HL-60 (cell line): ENCODE data around the gene SGCG.

Experiments
- DNase-seq, 2 experiments: peaks; one replicate each; pipeline ENCODE4 v3.0.0-alpha.2; 2010 to 2020; ENCODE audit warnings: low read depth in 1 of 2, low spot score in 1 of 2
- H3K27ac ChIP-seq: fragments of 250-450 bp; sonication (Bioruptor Pico); replicated peaks from 2 replicates; pipeline ENCODE4 v1.5.1; 2020; ENCODE audit warnings: mild to moderate bottlenecking, moderate library complexity
- H3K27me3 ChIP-seq: fragments of 250-450 bp; sonication (Bioruptor Pico); 2 replicates; pipeline ENCODE4 v1.5.1; 2021; ENCODE audit warnings: mild to moderate bottlenecking, moderate library complexity; ENCODE audit not compliant: insufficient read depth, poor library complexity, severe bottlenecking
- H3K4me3 ChIP-seq: replicated peaks from 2 replicates; pipeline ENCODE4 v1.5.1; 2011; ENCODE audit warnings: mild to moderate bottlenecking, control low read depth, low read length; ENCODE audit not compliant: insufficient read depth
- GABPA ChIP-seq: IDR thresholded peaks from 2 replicates; pipeline ENCODE4 v1.6.1; 2012; ENCODE audit warnings: low read depth
- POLR2AphosphoS5 ChIP-seq: IDR thresholded peaks from 2 replicates; pipeline ENCODE4 v1.6.1; 2012; ENCODE audit warnings: low read depth
- SPI1 ChIP-seq: IDR thresholded peaks from 2 replicates; pipeline ENCODE4 v1.6.1; 2012; ENCODE audit warnings: low read depth, mild to moderate bottlenecking, borderline replicate concordance
- TF ChIP-seq, protein P1 (sequence below): IDR thresholded peaks from 2 replicates; pipeline ENCODE4 v1.6.1; 2012; ENCODE audit warnings: low read depth; ENCODE audit not compliant: insufficient replicate concordance
- TF ChIP-seq, protein P2 (sequence below): IDR thresholded peaks from one replicate; pipeline ENCODE4 v1.5.1; 2011; ENCODE audit warnings: low read length, control low read depth, inconsistent platforms; ENCODE audit not compliant: insufficient read depth

Gene SGCG

DNA sequence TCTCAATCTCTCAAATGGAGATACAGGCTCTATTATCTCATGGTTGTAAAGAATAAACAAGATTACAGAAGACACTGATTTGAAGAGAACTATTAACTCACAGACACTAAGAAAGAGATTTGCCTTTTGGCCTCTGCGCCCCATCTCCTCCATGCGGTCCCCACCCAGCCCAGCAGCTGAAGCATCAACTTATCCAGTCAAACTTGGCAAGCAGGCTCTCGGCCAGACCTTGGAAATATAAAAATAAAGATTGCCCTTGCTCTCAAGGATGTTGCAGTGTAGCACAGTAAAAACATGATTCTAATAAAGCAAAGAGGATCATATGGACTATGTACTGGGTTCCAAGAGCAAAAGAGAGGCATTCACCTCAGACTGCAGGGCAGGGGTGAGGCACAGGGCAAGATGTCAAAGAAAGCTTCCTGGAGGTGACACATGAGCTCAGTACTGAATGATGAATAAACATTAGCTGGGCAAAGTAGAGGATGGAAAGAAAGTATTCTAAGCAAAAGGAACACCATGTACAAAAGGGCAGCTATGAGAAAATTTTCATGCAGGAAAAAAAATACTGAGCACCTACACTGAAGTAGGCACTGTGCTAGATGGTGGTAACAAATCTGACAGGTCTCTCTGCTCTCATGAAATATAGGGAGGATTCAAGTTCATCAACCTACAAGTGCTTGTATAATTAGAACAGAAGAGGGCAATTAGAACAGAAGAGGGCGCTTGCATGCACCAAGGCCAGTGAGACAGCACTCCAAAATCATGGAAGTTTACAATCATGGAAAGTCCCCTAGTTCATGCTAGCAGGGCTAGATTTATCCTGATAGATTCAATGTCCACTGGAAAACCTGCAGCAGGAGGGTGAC is 167.7 kb downstream of the SGCG start:
- no peak overlapping the region for H3K4me3 ChIP-seq
- H3K27ac ChIP-seq: no peak overlapping the region
- no peaks in the 10 kb centered on the region for H3K27me3 ChIP-seq
- no peak for DNase-seq
- no peak for TF ChIP-seq SPI1

DNA sequence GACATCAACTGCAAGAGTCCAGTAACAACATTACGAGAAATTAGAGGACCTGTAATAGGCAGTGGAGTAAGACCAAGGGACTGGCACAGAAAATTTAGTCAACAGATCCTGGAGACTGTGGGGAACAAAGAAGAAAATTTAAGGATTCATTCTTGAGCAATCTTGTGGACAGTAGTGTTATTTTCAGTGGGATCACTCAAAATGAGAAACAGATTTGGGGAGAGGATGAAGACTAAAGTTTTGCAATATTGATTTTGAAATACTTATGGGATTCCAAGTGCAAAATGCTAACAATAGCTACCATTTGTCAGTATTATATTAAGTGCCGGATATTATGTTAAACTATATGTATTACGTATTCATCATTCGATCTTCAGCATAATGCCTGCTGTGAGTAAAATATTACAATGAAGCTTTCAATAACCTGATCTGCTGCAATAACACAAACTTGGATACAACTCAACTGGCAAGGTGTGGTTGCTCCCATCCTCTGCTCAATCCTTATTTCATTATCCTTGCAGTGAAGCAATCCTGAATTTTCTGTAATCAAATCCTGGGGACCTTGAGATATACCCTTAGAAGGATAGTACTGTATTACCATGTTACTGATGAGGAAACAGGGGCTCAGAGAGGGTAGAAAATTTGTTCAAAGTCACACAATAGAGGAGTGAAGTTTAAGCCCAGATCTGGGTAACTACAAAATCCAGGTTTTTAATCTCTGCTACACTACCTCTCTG is 168.6 kb downstream of the SGCG start:
- no peak overlapping the region for H3K27ac ChIP-seq
- TF ChIP-seq GABPA (no peak), POLR2AphosphoS5 (no peak), SPI1 (no peak)
- TF ChIP-seq, protein P1, sequence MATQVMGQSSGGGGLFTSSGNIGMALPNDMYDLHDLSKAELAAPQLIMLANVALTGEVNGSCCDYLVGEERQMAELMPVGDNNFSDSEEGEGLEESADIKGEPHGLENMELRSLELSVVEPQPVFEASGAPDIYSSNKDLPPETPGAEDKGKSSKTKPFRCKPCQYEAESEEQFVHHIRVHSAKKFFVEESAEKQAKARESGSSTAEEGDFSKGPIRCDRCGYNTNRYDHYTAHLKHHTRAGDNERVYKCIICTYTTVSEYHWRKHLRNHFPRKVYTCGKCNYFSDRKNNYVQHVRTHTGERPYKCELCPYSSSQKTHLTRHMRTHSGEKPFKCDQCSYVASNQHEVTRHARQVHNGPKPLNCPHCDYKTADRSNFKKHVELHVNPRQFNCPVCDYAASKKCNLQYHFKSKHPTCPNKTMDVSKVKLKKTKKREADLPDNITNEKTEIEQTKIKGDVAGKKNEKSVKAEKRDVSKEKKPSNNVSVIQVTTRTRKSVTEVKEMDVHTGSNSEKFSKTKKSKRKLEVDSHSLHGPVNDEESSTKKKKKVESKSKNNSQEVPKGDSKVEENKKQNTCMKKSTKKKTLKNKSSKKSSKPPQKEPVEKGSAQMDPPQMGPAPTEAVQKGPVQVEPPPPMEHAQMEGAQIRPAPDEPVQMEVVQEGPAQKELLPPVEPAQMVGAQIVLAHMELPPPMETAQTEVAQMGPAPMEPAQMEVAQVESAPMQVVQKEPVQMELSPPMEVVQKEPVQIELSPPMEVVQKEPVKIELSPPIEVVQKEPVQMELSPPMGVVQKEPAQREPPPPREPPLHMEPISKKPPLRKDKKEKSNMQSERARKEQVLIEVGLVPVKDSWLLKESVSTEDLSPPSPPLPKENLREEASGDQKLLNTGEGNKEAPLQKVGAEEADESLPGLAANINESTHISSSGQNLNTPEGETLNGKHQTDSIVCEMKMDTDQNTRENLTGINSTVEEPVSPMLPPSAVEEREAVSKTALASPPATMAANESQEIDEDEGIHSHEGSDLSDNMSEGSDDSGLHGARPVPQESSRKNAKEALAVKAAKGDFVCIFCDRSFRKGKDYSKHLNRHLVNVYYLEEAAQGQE: no peak
- TF ChIP-seq, protein P2, sequence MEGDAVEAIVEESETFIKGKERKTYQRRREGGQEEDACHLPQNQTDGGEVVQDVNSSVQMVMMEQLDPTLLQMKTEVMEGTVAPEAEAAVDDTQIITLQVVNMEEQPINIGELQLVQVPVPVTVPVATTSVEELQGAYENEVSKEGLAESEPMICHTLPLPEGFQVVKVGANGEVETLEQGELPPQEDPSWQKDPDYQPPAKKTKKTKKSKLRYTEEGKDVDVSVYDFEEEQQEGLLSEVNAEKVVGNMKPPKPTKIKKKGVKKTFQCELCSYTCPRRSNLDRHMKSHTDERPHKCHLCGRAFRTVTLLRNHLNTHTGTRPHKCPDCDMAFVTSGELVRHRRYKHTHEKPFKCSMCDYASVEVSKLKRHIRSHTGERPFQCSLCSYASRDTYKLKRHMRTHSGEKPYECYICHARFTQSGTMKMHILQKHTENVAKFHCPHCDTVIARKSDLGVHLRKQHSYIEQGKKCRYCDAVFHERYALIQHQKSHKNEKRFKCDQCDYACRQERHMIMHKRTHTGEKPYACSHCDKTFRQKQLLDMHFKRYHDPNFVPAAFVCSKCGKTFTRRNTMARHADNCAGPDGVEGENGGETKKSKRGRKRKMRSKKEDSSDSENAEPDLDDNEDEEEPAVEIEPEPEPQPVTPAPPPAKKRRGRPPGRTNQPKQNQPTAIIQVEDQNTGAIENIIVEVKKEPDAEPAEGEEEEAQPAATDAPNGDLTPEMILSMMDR: no peak
- no peaks in the 10 kb centered on the region for H3K27me3 ChIP-seq
- no peak for DNase-seq
- no peak overlapping the region for H3K4me3 ChIP-seq

DNA sequence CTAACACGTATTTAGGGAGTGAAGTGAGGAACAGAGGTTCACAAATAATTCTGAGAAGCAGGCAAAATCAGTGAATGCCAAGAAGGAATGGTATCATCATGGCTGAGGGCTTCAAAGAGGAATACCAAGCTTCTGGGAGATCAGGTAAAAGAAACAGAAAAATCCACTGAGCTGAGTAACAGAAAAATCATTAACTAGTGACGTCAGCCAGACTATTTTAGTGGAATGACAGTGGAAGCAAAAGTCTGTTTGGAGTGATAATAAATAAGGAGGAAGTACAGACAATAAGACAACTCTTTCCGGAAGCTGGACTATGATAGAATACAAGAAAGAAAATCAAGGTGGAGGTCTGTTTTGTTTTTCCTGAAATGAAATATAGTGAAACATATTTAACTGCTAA is 169.2 kb downstream of the SGCG start:
- Histone ChIP-seq H3K4me3 (no peak overlapping the region), H3K27ac (no peak overlapping the region), H3K27me3 (no peaks in the 10 kb centered on the region)
- DNase-seq: no peak
- TF ChIP-seq SPI1 (no peak), GABPA (no peak), POLR2AphosphoS5 (no peak)
- TF ChIP-seq, protein P2: no peak
- TF ChIP-seq, protein P1: no peak

DNA sequence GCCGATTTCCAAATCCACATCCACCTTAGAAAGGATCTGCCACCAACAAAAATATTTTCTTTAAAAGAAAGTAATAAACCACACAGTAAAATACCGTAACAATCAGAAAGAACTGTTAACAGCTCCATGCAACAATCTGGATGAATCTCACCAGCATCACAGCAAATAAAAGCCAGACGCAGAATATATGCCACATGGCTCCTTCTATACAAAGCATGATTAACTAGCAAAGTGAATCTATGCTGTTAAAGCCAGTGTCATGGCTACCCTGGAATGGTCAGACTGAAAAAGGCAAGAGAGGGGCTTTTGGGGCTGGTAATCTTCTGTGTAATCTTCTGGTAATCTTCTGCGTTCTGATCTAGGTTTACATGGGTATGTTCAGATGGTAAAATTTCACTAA is 171.4 kb downstream of the SGCG start:
- no peak for TF ChIP-seq SPI1
- no peak for TF ChIP-seq POLR2AphosphoS5
- TF ChIP-seq, protein P1: no peak
- no peak for TF ChIP-seq GABPA
- TF ChIP-seq, protein P2: no peak
- H3K4me3 ChIP-seq: no peak overlapping the region
- DNase-seq: no peak
- no peak overlapping the region for H3K27ac ChIP-seq
- no peaks in the 10 kb centered on the region for H3K27me3 ChIP-seq
